GM21423 (cell line): ENCODE measurements around the gene NHEJ1.

Experiments used
- ATAC-seq: cut with Tn5 transposase; IDR thresholded peaks from one replicate; pipeline ENCODE4 v1.9.1; 2021; ENCODE audit warnings: mild to moderate bottlenecking, moderate library complexity; ENCODE audit not compliant: unreplicated experiment

The NHEJ1 gene

GRCh38 chr2:219059725-219060682 is 100.6 kb downstream of the NHEJ1 start:
- no peak for ATAC-seq

GRCh38 chr2:219059375-219059724 is 101.3 kb downstream of the NHEJ1 start:
- ATAC-seq, result no peak

GRCh38 chr2:219058541-219059374 is 101.9 kb downstream of the NHEJ1 start:
- ATAC-seq, result no peak

- ATAC-seq, result peak; percentile 77
Measured at GRCh38 chr2:219057709-219058540, 102.7 kb downstream of the NHEJ1 start.

- no peak for ATAC-seq
Measured at GRCh38 chr2:219056896-219057708, 103.5 kb downstream of the NHEJ1 start.

GRCh38 chr2:219056176-219056895 is 104.3 kb downstream of the NHEJ1 start:
- no peak for ATAC-seq

- no peak for ATAC-seq
Measured at GRCh38 chr2:219054956-219055903, 105.4 kb downstream of the NHEJ1 start.

- no peak for ATAC-seq
Measured at GRCh38 chr2:219049282-219049681, 111.3 kb downstream of the NHEJ1 start.

GRCh38 chr2:219045937-219046550 is 114.6 kb downstream of the NHEJ1 start:
- ATAC-seq, result no peak

- ATAC-seq, result no peak
Measured at GRCh38 chr2:219042750-219043149, 117.9 kb downstream of the NHEJ1 start.

GRCh38 chr2:219042157-219042556 is 118.5 kb downstream of the NHEJ1 start:
- no peak for ATAC-seq

- ATAC-seq, result no peak
Measured at GRCh38 chr2:219041252-219041651, 119.4 kb downstream of the NHEJ1 start, which contains the start of gene CFAP65. Gene CFAP65, minus strand, starts transcription at chr2:219041516. Its CDS starts 2,468 bp downstream, at chr2:219039048.

- no peak for ATAC-seq
Measured at GRCh38 chr2:219038600-219038999, 122.0 kb downstream of the NHEJ1 start.

- ATAC-seq, result no peak
Measured at GRCh38 chr2:219037783-219038499, 122.7 kb downstream of the NHEJ1 start.

GRCh38 chr2:219035942-219036341 is 124.7 kb downstream of the NHEJ1 start:
- no peak for ATAC-seq

- no peak for ATAC-seq
Measured at GRCh38 chr2:219034823-219035222, 125.8 kb downstream of the NHEJ1 start.
